Hepatic stellate cell (primary cell): ENCODE data around the gene HAUS2.

ENCODE experiments used
- DNase-seq: peaks from one replicate; pipeline ENCODE4 v3.0.0; 2011; ENCODE audit warnings: low spot score

Gene HAUS2

GRCh38 chr15:42608752-42609488, 60.3 kb downstream of the HAUS2 start:
- DNase-seq: no peak

GRCh38 chr15:42611532-42611931, 62.9 kb downstream of the HAUS2 start:
- no peak for DNase-seq

- no peak for DNase-seq
These were observed 63.8 kb downstream of the HAUS2 start for GRCh38 chr15:42612367-42612912.

GRCh38 chr15:42616107-42616506, 67.5 kb downstream of the HAUS2 start:
- no peak for DNase-seq
